Measurements from ENCODE around the gene CDC42BPA.
A peak's percentile ranks its signal among the peaks of the same experiment; 100 is the strongest.
"Not testable (repeated sequence)": the region's sequence is repeated elsewhere in the genome, so short reads cannot be mapped to it uniquely, and the experiment has no call there.

CDC42BPA gene, protein sequence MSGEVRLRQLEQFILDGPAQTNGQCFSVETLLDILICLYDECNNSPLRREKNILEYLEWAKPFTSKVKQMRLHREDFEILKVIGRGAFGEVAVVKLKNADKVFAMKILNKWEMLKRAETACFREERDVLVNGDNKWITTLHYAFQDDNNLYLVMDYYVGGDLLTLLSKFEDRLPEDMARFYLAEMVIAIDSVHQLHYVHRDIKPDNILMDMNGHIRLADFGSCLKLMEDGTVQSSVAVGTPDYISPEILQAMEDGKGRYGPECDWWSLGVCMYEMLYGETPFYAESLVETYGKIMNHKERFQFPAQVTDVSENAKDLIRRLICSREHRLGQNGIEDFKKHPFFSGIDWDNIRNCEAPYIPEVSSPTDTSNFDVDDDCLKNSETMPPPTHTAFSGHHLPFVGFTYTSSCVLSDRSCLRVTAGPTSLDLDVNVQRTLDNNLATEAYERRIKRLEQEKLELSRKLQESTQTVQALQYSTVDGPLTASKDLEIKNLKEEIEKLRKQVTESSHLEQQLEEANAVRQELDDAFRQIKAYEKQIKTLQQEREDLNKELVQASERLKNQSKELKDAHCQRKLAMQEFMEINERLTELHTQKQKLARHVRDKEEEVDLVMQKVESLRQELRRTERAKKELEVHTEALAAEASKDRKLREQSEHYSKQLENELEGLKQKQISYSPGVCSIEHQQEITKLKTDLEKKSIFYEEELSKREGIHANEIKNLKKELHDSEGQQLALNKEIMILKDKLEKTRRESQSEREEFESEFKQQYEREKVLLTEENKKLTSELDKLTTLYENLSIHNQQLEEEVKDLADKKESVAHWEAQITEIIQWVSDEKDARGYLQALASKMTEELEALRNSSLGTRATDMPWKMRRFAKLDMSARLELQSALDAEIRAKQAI (N-terminal part only)

GRCh38 chr1:227318016-227318852, at the start of gene CDC42BPA:
CDC42BPA (minus strand) TSS chr1:227318492; CDS start chr1:227317182, 1,310 bp downstream.
- peak; percentile 49 to 57 for DNase-seq

- DNase-seq, result no peak
These were observed 49.7 kb upstream of the CDC42BPA start for GRCh38 chr1:227368009-227368408.

GRCh38 chr1:227365473-227366431, 47.5 kb upstream of the CDC42BPA start:
- no peak for DNase-seq

DNA sequence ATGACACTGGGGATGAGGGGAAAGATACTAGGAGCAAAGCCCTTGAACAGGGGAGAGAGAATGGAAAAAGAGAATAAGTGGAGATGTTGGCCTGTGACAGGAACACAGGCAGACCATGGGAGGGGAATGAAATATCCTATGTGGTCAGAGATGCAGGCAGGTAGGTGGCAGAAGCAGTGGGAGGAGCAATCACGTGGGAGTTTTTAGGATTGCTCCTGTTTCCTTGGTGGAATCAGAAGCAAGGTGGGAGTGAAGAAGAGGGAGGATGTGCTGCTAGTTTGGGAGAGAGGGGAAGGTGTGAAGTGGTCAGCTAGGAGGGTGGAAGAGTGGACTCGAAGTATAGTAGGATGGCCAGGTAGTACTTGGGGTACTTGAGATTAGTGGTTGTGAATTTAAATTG, 46.4 kb upstream of the CDC42BPA start:
- DNase-seq, result no peak

DNA sequence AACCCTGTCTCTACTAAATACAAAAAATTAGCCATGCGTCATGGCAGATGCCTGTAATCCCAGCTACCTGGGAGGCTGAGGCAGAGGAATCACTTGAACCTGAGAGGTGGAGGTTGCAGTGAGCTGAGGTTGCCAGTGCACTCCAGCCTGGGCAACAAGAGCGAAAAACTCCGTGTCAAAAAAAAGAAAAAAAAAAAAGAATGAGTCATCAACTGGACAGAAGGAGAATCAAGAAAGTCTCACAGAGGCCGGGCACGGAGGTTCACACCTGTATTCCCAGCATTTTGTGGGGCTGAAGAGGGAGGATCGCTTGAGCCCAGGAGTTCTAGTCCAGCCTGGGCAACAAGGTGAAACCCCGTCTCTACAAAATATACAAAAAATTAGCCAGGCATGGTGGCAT, 45.5 kb upstream of the CDC42BPA start:
- no peak for DNase-seq

GRCh38 chr1:227362039-227362438, 43.7 kb upstream of the CDC42BPA start:
- DNase-seq, result no peak

DNA sequence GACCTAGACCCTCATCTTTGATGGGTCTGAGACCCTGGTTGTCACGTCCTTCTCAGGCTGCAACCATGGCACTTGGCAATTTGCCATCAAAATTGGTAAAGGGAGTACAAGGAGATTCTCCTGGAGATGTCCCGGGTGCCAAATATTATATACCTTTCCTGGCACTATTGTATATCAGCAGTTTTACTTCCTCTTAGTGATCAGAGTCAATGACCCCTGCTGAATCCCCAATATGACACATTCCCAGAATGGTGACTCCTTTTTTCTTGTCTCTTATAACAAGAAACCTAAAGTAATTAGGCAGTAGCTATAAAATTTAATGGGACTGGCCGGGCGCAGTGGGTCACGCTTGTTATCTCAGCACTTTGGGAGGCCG, 39.6 kb upstream of the CDC42BPA start:
- DNase-seq, result no peak

DNA sequence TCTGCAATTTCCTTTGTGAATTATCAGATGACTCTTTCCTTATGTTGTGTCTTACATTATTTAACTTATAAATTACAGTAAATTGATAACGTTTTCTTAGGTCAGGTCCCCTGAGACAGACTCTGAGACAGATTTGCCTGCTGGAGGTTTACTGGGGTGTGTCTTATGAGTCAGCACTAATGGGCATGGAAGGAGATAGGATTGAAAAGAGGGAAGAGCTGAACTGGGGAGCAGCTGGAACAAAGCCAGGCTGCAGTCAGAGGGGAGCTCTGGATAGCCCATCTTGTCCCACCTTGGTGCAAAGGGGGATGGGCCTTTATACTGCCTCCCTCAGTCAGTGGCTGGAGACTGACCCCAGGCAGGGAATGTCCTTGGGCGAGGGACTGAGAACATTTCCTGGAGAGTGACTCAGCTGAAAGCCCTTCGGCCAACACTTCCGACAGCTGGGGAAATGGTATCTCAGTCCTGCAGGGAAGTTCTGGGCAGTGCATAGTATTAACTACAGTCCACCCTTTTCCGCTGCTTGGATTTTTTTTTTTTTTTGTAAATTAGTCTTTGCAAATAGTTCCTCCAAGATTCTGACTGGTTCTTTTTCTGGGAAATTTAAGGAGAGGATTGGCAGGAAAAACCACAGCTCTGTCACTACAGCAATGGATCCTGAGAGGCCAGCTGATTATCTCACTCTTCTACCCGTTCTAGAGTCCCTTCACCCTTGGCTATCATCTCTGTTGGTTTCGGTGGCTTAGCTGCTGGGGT, 39.1 kb upstream of the CDC42BPA start:
- no peak for DNase-seq

GRCh38 chr1:227356620-227357146, 38.4 kb upstream of the CDC42BPA start:
- no peak for DNase-seq

DNA sequence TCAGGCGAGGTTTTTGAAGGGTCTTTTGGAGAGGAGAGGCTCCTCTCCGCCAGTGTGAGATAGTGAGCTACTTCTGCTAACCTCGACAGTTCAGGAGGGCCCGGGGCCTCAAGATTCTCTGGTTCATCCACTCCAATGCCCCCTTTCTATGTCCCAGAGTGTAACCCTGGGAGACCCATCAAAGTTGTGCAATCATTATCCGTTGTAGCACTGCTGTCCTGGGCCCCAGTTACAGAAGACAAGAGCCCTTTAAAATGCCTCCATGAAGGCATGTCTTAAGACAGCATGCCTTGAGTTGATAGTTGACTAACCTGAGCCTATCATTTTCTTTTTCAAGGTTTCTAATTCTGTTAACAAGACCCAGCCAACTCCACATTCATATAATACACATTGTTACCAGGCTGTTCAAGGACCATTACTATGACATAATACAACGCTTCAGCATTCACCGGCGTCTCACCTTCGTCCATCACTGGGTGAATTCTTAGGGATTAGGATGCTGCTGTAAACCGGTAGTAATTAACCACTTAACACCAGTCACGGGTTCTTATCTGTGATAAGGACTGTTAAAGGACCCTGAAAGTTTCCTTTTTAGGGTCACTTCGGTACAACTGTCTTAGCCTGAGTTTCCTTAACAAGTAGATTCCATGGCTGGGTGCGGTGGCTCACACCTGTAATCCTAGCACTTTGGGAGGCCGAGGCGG, 37.4 kb upstream of the CDC42BPA start:
- no peak for DNase-seq

GRCh38 chr1:227353186-227353585, 34.9 kb upstream of the CDC42BPA start:
- DNase-seq, result no peak

- not testable (repeated sequence) for DNase-seq
These were observed 33.9 kb upstream of the CDC42BPA start for GRCh38 chr1:227352164-227352563.

DNA sequence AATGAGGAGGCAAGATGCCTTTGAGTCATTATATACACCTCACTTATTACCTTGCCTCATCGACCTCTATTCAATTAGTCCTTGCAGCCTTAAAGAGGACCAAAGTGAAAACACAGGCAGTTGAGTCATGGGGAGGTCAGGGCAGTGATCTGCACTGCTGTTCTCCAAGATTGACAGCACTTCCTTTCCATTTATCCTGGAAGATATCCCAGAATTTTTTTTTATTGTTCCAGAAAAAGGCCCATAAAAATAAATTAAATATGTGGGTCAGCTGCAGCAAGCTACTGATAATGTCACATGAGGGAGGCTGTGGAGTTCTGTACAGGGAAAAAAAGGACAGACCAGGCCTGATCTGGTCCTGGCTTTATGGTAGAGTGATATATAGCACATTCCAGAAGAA, 33.2 kb upstream of the CDC42BPA start:
- DNase-seq, result no peak

DNA sequence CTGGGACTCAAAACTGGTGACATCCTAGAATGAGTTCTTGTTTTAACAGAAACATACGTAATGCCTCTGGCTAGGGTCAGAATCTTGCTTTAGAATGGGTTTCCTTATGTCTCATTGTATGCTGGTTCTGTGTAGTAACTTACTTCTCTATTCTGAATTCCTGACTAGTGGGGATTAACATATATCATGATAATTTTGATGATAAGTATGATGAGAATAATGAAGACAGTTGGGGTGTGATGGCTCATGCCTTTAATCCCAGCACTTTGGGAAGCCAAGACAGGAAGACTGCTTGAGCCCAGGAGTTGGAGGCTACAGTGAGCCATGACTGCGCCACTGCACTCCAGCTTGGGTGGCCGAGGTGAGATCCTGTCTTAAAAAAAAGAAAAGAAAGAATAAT, 31.7 kb upstream of the CDC42BPA start:
- DNase-seq, result no peak

GRCh38 chr1:227343727-227344551, 25.6 kb upstream of the CDC42BPA start:
- DNase-seq, result peak in 1 of 2 donors; percentile 6

- DNase-seq, result no peak
These were observed 24.9 kb upstream of the CDC42BPA start for GRCh38 chr1:227343206-227343605.

GRCh38 chr1:227342075-227342829, 24.0 kb upstream of the CDC42BPA start:
- no peak for DNase-seq

DNA sequence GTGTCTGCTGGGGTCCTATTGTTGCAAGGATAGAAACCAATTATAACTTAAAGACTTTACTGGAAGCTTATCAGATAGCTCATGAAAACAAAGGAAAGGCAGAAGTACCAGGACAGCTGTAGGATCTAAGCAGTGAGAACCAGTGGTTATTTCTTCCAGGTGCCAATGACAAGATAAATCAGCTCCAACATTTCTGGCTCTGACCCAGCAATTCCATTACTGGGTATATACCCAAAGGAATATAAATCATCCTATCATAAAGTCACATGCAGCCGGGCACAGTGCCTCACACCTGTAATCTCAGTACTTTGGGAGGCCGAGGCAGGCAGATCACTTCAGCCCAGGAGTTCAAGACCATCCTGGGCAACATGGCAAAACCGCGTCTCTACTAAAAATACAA, 17.8 kb upstream of the CDC42BPA start:
- not testable (repeated sequence) for DNase-seq

Data from inflammatory macrophage treated with lipopolysaccharide for 1 hour (primary cell).